Hepatic stellate cell (primary cell): ENCODE measurements around the gene GYPC.
"Not testable (repeated sequence)": the region's sequence is repeated elsewhere in the genome, so short reads cannot be mapped to it uniquely, and the experiment has no call there.

Source experiments
- DNase-seq: peaks from one replicate; pipeline ENCODE4 v3.0.0; 2011; ENCODE audit warnings: low spot score

Gene GYPC

DNA sequence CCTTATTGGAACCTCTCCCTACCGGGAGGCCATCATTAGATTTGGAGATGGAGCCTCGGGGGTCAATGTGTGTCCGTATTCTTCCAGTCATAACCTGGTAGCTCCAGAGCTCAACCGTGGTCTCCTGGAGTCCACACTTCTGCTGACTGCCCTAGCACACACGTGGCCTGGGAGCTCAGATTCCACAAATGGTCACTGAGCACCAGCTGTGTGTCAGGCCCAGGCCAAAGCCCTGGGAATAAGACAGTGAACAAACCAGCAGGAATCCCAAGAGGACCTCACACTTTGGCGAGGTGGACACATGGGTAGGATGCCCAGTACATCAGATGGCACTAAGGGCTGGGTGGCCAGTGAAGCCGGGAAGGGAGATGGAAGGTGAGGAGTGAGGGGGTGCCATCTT lies 15.5 kb downstream of the GYPC start:
- no peak for DNase-seq

DNA sequence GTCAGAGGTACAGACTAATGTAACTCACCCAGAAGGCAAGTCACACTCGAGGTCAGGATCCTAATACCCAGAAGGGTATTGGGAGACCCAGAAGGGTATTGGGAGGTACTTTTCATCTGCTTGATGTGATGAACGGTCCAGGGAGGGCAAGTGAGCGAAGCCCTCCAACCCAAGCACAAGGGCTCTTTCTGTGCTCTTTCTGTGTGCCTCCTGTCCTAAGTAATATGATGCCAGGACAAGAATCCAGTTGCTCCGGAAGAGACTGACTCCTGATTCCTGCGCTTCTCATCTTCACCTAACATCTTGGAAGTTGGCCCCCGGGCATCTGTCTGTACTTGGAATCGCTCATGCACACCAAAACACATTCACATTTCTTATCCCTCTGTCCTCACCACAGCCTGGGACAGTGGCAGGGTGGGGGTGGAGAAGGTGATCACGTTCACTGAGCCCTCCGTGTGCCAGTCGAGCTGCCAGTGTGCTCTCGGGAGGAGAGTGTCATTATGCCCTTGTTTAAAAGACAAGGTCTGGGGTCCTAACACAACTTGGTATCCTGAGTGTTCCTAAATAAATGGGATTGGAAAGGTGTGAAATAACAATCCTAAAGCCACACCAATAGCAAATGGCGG lies 17.1 kb downstream of the GYPC start:
- DNase-seq, result no peak

DNA sequence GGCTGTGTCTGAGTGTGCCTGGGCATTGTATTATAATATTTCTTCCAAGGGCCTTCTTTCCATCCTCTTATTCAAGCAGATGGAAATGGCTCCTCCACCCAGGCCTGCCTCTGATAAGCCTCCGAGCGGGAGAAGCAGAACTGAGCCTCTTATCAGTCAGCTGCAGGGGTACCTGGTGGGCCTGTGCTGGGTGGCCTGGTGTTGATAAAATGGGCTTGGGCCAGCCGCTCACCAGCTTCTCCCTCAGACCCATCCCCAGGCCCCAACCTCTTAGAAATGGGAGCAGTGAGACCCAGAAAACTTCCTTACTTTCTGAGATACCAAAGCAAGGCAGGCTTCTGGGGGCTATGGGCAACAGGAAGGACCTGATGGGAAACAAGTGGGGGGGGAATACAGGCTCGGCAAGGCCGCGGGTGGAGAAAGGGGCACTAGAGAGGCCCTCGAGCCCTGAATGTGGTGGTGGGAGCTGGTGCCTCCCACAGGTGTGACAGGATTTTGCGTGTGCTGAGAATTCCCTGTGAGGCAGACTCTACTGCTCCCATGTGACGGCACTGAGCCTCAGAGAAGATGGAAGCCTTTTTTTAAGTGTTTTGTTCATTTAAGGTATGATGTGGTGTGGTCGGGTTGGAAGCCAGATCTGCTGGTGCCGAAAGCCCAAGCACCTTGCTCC lies 18.3 kb downstream of the GYPC start:
- no peak for DNase-seq

DNA sequence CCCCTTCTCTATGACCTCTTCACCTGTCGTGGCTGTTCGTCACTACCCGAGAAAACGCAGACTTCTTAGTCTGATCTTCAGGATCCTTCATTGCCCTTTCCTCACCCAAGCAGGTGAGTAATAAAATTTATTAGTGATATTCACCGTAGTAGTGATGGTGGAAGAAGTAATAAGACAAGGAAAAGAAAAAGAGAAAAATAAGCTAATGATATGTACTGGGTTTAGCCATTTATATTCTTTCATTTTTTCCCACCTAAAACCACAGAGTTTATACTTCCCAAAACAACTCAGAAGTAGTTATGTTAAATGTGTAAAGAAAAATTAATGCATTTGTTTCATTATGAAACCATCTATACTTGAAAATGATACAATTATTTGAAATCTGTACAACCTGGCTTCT lies 19.7 kb downstream of the GYPC start:
- no peak for DNase-seq

DNA sequence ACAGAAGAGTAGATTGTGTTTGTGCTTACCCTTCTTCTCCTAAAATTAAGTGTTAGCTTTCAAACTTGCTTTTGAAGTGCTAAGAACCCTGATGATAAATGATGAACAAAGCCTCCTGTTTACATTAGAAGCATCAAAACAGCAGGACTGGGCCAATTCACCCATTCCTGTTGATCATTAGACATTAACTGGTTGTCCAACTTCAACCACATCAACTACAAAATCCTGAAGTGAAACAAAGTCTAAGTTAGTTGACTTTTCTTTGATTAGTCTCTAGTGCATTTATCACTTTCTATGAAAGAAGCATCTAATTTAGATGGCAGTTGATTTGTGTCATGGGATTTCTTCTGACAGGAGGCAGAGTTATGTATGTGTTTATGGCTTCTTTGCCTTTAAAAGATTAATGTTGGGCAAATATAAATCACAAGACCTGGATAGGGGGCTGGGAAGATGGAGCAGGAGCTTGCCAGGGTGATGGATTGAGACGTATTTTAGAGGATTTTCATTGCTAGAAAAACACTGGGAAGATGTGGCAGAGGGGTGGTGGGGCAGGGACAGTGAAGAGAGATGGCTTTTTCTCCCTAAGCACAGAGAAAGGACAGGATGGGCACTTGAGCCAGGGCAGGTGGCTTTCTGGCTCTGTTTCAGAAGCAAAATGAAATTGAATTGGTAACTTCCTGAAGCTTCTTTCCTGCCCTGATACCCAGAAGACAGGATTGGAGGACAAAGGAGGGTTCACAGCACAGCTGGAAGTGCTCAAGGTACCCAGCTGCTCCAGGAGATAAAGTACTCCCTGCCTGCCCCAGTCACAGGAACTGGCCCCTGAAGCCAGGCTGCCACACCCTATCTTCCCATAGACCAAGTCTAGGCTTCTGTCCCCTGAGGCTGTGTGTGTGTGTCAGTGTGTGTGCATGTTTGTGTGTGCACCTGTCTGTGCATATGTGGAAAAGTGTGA lies 20.5 kb downstream of the GYPC start:
- DNase-seq, result no peak

DNA sequence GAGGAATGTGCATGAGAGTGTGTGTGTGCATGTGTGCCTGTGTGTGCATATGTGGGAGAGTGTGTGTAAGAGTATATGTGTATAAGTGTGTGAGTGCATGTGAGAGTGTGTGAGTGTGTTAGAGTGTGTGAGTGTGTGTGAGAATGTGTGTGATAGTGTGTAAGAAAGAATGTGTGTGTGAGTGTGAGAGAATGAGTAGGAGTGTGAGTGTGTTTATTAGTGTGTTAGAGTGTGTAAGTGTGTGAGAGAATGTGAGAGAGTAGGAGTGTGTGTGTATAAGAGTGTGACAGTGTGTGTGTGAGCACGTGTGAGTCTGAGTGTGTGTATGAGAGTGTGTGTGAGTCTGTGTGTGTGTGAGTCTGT lies 21.2 kb downstream of the GYPC start:
- DNase-seq, result no peak

DNA sequence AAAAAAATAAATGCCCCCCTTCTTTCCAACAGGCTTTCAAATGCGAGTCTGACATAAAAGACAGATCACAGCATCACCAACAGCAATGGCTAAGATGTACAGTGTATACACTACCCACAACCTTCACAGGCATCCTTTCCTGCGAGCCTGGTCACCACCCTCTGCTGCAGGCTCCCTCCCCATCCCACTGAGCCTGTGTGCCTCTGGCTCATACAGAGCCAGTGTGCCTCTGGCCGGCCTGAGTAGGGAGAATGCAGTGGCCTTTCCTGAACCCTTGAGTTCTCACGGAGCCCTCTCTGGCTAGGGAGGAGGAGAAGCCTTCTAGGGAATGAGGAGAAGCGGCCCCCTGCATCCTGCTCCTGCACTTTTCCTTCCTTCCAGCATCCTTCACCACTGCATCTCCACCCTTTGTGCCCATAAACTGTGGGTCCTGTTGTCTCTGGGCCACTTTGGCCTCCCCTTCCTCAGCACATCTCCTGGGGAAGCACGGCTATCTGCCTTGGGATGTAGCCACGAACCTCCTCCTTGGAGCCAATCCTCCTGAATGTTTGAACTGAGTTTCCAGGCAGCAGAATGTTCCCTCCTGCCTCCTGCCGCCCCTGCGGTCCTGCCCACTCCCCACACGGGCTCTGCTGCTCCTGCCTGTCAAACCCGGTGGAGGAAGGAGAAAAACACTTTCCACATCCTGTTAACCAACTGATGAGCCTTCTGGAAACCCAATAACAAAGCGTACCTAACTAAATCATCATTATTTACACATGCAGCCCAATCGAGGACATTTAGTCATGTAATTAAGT lies 22.5 kb downstream of the GYPC start:
- DNase-seq, result no peak

DNA sequence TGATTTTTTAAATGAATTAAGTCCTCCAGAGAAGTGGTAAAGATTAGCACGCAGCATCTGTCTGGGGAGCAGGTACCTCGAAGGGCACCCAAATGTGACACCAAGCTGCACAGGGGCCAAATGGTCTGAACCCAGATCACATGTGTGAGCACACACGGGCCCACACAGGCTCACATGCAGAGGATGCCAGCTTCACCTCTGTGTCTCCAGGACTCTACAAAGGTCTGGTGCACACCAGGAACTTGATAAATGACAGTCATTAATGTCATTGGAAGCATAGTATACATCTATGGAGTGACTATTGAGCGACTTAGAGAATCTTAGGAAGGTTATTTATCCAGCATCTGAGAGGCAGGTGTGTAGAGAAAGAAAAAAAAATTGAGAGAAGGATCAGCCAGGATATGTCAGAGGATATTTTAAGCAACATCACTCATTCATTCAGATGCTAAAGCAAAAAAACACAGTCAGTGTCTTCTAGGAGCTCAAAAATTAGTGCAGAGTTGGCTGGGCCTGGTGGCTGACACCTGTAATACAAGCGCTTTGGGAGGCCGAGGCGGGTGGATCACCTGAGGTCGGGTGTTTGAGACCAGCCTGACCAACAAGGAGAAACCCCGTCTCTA lies 23.2 kb downstream of the GYPC start:
- no peak for DNase-seq

DNA sequence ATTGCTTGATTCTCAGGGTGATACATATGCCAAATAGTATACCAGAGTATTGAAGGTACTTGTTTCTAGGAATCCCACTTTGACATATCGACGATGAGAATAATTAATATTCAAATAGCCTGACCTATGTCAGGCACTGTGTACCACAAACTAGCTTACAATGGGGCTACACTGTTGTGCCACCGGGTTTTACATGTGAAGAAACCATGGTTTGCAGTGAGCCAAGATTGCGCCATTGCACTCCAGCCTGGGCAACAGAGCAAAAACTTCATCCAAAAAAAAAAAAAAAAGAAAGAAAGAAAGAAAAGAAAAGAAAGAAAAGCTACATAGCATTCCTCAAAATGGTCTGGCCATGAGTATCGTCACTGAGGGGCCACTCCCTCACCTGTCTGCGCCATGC lies 25.5 kb downstream of the GYPC start:
- DNase-seq, result no peak

DNA sequence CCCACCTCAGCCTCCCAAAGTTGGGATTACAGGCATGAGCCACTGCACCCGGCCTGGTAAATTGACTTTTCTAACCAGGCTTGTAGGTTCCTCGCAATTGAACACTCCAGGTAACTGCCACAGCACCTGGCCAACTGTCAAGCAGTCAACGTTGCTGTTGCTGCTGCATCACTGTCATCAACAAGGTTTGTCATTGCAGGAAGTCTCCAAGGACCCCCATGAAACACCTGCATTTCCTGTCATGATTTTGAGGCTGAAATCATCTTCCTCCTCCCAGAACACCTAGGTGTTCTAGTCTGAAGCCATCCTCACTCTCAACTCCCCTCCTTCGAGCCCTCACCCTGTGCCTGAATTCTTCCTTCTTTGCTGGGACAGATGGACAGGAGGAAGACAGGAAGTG lies 29.7 kb downstream of the GYPC start:
- no peak for DNase-seq

DNA sequence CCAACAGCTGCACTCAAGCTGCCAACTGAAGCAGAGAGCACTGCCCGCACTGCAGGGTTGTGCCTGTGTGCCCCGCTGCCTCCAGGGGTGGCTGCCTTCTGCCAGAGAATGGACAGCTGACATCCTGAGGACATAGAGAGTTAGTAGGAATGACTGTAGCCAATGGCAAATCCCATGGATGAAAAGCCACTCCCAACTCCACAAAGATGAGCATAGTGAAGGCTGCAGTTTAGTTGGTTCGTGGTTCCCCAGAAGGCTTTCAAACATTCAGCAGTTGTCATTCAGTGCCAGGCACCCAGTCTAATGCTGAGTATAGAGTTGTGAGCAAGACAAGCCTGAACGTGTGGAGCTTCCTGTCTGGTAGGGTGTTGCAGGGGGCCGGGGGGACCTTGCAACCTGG lies 30.3 kb downstream of the GYPC start:
- DNase-seq, result no peak

DNA sequence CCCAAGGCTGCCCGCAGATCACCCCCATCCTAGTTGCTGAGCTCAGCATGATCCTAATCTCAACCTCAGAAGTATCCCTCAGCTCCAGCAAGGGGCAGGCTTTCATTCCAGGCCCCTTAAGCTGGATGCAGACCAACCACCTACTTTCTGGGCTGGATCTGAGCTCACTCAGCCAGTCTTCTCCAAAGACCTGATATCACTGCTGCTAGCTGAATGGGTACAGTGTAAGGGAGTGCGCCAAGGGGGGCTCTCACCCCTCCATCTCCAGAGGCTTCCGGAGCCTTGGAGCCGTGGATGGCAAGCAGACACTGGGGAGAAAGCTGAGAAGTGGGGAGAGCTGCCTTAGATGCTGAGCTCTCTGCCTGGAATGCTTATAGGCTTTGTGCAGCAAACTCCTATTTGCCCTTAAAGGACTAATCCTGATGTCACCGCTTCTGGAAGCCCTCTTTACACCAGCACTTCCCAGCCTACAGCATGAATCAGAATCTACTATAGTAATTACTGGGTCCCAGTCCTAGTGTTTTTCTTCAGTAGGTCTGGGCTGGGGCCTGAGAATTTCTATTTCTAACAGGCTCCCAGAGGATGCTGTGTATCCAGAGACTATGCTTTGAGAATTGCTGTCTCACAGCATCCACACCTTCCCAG lies 31.0 kb downstream of the GYPC start:
- DNase-seq, result no peak

DNA sequence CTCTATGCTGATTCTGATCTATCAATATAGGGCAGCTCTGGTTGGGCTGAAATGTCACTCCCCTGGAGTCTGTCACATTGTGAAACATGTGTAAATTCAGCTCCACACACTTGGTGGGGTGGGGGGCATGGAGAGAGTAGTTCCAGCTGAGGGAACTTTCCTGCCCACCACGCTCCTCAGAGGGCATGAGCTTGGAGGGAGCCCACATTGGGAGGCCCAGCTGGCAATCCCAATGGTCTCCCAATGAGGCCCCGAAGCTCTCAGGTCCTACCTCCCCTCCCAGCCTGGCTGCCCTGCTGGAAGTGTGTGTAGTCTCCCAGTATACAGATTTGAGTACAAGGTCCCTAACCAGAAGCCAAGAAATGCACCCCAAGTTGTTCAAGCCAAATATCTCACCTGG lies 31.5 kb downstream of the GYPC start:
- DNase-seq, result no peak

DNA sequence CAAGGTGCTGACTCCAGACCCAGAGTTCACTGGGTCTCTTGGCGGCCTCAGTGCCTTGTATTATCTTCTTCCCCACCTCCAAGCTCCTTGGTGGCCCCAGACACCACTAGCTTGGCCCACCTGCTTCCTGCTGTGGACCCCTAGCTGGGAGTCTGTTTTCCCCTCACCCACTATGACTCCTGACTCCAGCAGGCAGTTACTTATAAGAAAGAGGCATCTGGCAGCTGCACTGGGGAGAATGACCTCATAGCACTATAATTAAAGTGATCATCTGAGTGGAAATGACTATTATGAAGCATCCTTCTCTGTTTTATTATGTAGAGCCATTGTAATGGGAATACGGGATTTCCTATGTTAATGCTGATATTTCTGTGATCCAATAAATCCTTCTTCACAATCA lies 32.6 kb downstream of the GYPC start:
- DNase-seq, result not testable (repeated sequence)

DNA sequence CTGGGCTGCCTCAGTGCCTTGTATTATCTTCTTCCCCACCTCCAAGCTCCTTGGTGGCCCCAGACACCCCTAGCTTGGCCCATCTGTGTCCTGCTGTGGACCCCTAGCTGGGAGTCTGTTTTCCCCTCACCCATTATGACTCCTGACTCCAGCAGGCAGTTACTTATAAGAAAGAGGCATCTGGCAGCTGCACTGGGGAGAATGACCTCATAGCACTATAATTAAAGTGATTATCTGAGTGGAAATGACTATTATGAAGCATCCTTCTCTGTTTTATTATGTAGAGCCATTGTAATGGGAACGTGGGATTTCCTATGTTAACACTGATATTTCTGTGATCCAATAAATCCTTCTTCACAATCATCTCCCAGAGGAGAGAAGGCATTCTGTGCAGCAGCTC lies 36.3 kb downstream of the GYPC start:
- not testable (repeated sequence) for DNase-seq

DNA sequence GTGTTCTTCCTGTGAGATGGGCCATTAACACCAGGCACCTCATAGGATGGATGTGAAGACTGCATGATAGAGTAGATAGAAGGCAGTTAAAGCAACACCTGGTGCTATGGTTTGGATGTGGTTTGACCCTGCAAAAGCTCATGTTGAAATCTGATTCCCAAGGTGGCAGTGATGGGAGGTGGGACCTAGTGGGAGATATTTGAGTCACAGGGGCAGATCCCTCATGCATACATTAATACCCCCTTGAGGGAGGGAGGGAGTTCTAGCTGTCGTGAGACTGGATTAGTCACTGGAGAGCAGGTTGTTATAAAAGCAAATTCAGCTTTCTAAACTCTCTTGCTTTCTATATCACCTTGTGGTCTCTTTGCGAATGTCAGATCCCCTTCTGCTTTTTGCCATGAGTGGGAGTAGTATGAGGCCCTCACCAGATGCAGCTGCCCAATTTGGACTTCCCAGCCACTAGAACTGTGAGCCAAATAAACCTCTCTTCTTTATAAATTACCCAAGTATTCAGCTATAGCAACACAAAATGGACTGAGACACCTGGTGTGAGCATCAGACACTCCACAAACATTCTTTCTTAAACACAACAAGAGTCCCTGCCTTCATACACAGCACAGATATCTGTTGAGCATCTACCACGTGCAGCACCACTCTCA lies 37.1 kb downstream of the GYPC start:
- DNase-seq, result not testable (repeated sequence)

DNA sequence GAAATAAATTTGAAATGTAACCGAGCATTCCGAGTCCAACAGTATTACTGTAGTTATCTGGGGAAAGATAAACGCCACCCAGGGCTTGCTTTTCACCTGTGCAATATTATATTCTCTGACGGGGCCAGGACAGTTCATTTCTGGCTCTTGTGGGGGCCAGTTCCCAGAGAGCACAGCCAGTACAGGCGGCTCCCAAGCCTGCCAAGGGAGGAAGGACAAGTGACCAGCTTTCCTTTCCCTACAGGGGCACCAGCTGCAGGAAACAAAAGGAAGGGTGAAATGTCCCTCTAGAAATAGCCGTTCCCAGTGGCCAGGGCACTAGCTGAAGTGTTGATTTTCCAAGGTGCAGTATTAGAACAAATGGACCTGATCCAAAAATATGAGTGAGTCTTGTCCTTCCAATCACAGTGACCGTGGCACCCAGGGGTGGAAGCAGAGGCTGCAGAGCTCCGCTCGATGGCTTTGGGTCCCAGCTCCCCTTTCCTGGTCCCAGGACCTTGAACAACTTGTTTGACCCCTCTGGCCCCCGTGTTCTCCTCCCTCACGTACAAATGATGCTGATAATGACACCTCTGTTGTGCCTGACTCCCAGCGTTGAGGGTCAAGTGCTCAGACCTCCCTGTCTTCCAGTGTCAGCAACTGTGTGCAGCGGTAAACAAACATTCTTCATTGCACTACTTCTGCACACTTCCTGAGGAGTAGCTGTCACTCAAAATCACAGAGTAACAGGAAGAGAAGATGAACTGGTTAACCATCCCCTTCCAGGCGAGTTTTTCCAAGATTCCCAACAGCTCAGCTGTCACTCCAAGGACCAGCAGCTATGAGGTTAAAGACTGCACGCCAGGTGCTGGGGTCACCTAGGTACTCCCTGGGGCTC lies 40.9 kb downstream of the GYPC start:
- no peak for DNase-seq

DNA sequence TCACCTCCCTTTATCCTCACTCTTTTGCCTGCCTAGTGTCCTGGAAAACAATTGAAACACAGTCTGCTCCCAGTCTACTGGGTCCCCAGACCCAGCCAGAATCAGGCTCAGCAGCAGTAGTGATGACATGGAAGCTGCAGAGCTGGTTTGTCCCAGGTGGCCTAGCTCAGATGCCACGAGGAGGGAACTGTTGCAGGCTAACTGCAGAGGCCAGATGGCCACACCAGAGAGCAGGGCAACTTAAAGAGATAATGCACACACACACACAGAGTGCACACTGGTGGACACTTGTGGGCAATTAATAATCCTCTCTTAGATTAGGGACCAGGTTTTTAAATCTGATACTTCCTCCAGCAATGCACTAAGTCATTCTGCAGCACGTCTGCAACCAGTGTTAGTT lies 42.4 kb downstream of the GYPC start:
- no peak for DNase-seq

DNA sequence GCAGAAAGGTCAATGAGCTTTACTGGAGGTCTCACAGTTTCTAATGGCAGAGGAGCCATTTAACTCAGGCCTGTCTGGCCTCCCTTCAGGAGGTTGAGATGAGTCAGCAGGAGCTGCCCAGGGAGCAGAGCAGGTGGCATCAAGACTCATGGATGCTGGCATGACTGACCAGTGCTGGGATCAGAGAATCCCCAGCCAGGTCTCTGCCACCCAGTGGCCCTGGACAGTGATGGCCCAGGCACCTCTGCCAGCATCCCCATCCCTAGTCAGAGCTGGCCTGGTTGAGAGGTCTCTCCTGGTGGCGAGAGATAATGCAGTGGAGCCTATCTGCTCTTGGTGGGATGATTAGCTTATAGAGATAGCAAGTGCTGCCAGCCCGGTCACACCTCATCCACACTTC lies 43.1 kb downstream of the GYPC start:
- DNase-seq, result no peak
